ENCODE measurements around the gene NIPBL.
"Not testable (repeated sequence)": the region's sequence is repeated elsewhere in the genome, so short reads cannot be mapped to it uniquely, and the experiment has no call there.

The NIPBL gene

GRCh38 chr5:36908544-36909260 is 32.1 kb downstream of the NIPBL start:
- Histone ChIP-seq H3K27ac (no peak overlapping the region), H3K4me1 (ENCODE audit: control insufficient read depth in 1 of 2, insufficient read depth in 1 of 2, low read depth in 1 of 2, low read length in 1 of 2) (peaks cover 9 to 19% of the 10 kb centered on the region in 2 experiments), H3K4me3 (ENCODE audit: low read depth in 1 of 2, low read length in 1 of 2) (no peak overlapping the region), H3K27me3 (no peaks in the 10 kb centered on the region), H3K9me3 (no peaks in the 10 kb centered on the region), H3K36me3 (no peaks in the 10 kb centered on the region)
- no peak for TF ChIP-seq CTCF (IDR thresholded peaks at IDR 0.05)

- H3K4me3 ChIP-seq (ENCODE audit: low read depth in 1 of 2, low read length in 1 of 2): no peak overlapping the region
- H3K9me3 ChIP-seq: no peaks in the 10 kb centered on the region
- H3K4me1 ChIP-seq (ENCODE audit: control insufficient read depth in 1 of 2, insufficient read depth in 1 of 2, low read depth in 1 of 2, low read length in 1 of 2): no peaks in the 10 kb centered on the region
- no peaks in the 10 kb centered on the region for H3K27me3 ChIP-seq
- no peaks in the 10 kb centered on the region for H3K36me3 ChIP-seq
- H3K27ac ChIP-seq: no peak overlapping the region
- no peak for TF ChIP-seq CTCF (IDR thresholded peaks at IDR 0.05)
These were observed 39.1 kb downstream of the NIPBL start for GRCh38 chr5:36915653-36916052.

GRCh38 chr5:36916614-36917013 is 40.0 kb downstream of the NIPBL start:
- H3K4me1 ChIP-seq (ENCODE audit: control insufficient read depth in 1 of 2, insufficient read depth in 1 of 2, low read depth in 1 of 2, low read length in 1 of 2); H3K9me3 ChIP-seq; H3K27me3 ChIP-seq; H3K4me3 ChIP-seq (ENCODE audit: low read depth in 1 of 2, low read length in 1 of 2); H3K27ac ChIP-seq; H3K36me3 ChIP-seq: not testable (repeated sequence)

GRCh38 chr5:36917358-36917757 is 40.8 kb downstream of the NIPBL start:
- H3K4me1 ChIP-seq (ENCODE audit: control insufficient read depth in 1 of 2, insufficient read depth in 1 of 2, low read depth in 1 of 2, low read length in 1 of 2); H3K27me3 ChIP-seq; H3K27ac ChIP-seq; H3K4me3 ChIP-seq (ENCODE audit: low read depth in 1 of 2, low read length in 1 of 2); H3K36me3 ChIP-seq; H3K9me3 ChIP-seq: not testable (repeated sequence)

GRCh38 chr5:36919238-36919637 is 42.7 kb downstream of the NIPBL start:
- Histone ChIP-seq H3K27me3 (no peaks in the 10 kb centered on the region), H3K36me3 (no peaks in the 10 kb centered on the region), H3K27ac (no peak overlapping the region), H3K4me1 (ENCODE audit: control insufficient read depth in 1 of 2, insufficient read depth in 1 of 2, low read depth in 1 of 2, low read length in 1 of 2) (no peaks in the 10 kb centered on the region), H3K4me3 (ENCODE audit: low read depth in 1 of 2, low read length in 1 of 2) (no peak overlapping the region), H3K9me3 (no peaks in the 10 kb centered on the region)
- TF ChIP-seq CTCF (IDR thresholded peaks at IDR 0.05): no peak

- Histone ChIP-seq H3K27me3 (no peaks in the 10 kb centered on the region), H3K27ac (no peak overlapping the region), H3K9me3 (no peaks in the 10 kb centered on the region), H3K4me3 (ENCODE audit: low read depth in 1 of 2, low read length in 1 of 2) (no peak overlapping the region), H3K36me3 (no peaks in the 10 kb centered on the region), H3K4me1 (ENCODE audit: control insufficient read depth in 1 of 2, insufficient read depth in 1 of 2, low read depth in 1 of 2, low read length in 1 of 2) (no peaks in the 10 kb centered on the region)
- TF ChIP-seq CTCF (IDR thresholded peaks at IDR 0.05): no peak
These were observed 43.1 kb downstream of the NIPBL start for GRCh38 chr5:36919650-36920049.
